Mucosa of descending colon (tissue), 3 donors: ENCODE results near the gene MAP2K1. TPM values are rescaled to one million over a fixed set of nuclear protein-coding genes. Genes with fewer than 3 reads are reported as not detected.

Experiments
- ATAC-seq: fragments of 200-7000 bp; cut with Tn5 transposase; one replicate; pipeline ENCODE4 v1.9.1; 2020; ENCODE audit warnings: mild to moderate bottlenecking, moderate library complexity
- DNase-seq, 3 donors: peaks; one replicate each; pipeline ENCODE4 v3.0.0-alpha.2; 2020
- H3K36me3 ChIP-seq: fragments of 200-600 bp; one replicate; pipeline ENCODE4 v1.8.0; 2021; ENCODE audit warnings: low read depth, mild to moderate bottlenecking
- H3K4me1 ChIP-seq: fragments of 200-600 bp; one replicate; pipeline ENCODE4 v1.8.0; 2021; ENCODE audit warnings: low read depth, mild to moderate bottlenecking
- H3K4me3 ChIP-seq: fragments of 200-600 bp; one replicate; pipeline ENCODE4 v1.8.0; 2021; ENCODE audit warnings: mild to moderate bottlenecking
- H3K9me3 ChIP-seq: fragments of 200-600 bp; one replicate; pipeline ENCODE4 v1.8.0; 2021; ENCODE audit warnings: mild to moderate bottlenecking
- intact Hi-C, 2 donors: fragments of 100-400 bp; cut with DNase I in 1 of 2; cut with micrococcal nuclease in 1 of 2; formaldehyde crosslinking; loops; one replicate each; pipeline versions ENCODE4 v1.11.0 to v1.11.1; 2022; cut with DNase I, micrococcal nuclease
- total RNA-seq, 3 donors: library from RNA; stranded (reverse); fragmentation: NEBNext Ultra II Directional in 2 of 3; extraction: Animal tissue kit (Norgen Biotek cat#: 25700) in 2 of 3; gene quantifications; one replicate each; pipeline versions ENCODE4 v1.2.1 to v1.2.4, GENCODE V29; 2021 to 2023
- TF ChIP-seq, protein P1 (sequence below): fragments of 200-600 bp; IDR thresholded peaks from one replicate; pipeline ENCODE4 v1.8.0; 2022; ENCODE audit warnings: antibody characterized with exemption, mild to moderate bottlenecking
- donor health status: DM: no; HTN: no; CAD: no; lungs with moderate emphysema.
- donor health status: DM: no; HTN: no; CAD: no.
- donor health status: DM: no; HTN: yes; CAD: no.

The MAP2K1 gene
- total RNA-seq, 3 donors from 2014 or later, result 34.4 to 45.3 (median 44.0) TPM

DNA sequence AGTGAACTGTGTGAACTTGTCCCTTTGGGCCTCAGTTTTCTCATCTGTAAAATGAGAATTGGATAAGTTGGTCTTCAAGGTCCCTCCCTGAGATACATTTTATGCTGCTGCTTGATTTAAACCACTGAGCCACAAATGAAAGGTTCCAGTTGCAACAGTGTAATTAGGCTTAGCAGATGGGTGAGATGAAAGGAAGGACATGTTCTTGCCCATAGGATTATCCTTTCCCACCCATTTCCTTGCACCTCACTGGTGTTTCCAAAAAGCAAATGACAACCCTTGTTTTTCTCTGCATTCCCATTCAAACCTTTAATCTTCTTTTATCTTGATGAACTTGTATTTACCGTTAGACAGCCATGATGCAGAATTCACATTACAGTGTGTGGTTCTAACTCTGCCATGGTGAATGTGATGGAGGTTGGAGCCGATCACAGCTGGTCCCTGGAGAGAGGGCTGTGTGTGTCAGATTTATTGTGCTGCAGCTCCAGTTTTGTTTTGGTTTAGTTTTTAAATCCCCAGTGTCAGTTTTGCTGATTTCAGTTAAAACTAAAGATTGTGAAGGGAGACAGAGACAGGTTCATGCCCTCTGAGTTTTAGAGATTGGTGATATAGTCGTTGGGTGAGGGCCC is 44.0 kb downstream of the MAP2K1 start:
- H3K9me3 ChIP-seq, result no peaks in the 10 kb centered on the region
- DNase-seq (no peak), ATAC-seq (no peak)
- H3K4me3 ChIP-seq, result no peak overlapping the region
- H3K36me3 ChIP-seq, result no peaks in the 10 kb centered on the region
- intact Hi-C loops, result no loop called here
- TF ChIP-seq, protein P1, sequence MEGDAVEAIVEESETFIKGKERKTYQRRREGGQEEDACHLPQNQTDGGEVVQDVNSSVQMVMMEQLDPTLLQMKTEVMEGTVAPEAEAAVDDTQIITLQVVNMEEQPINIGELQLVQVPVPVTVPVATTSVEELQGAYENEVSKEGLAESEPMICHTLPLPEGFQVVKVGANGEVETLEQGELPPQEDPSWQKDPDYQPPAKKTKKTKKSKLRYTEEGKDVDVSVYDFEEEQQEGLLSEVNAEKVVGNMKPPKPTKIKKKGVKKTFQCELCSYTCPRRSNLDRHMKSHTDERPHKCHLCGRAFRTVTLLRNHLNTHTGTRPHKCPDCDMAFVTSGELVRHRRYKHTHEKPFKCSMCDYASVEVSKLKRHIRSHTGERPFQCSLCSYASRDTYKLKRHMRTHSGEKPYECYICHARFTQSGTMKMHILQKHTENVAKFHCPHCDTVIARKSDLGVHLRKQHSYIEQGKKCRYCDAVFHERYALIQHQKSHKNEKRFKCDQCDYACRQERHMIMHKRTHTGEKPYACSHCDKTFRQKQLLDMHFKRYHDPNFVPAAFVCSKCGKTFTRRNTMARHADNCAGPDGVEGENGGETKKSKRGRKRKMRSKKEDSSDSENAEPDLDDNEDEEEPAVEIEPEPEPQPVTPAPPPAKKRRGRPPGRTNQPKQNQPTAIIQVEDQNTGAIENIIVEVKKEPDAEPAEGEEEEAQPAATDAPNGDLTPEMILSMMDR, result no peak
- H3K4me1 ChIP-seq, result no peaks in the 10 kb centered on the region

DNA sequence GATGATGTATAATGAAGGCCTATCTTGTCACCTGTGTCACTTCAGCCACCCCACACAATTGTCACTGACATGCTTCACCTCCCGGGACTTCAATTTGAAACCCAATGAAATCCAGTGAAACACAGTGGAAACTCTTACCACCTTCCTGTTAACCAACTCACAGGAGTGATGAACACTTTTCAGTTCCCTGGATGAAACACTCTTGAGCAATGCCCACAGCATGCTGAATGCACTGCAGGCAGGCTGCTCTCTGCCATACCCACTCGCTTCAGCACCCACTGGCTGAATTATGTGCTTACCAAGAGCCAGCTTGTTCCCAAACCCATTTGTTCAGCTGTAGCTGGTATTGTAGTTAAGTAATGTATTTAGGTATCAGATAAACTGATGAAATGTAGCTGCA is 47.0 kb downstream of the MAP2K1 start:
- intact Hi-C loops, result no loop called here
- no peak for ATAC-seq
- no peak for DNase-seq
- Histone ChIP-seq H3K36me3 (no peaks in the 10 kb centered on the region), H3K4me1 (no peaks in the 10 kb centered on the region), H3K9me3 (no peaks in the 10 kb centered on the region), H3K4me3 (no peak overlapping the region)
- TF ChIP-seq, protein P1, result no peak

DNA sequence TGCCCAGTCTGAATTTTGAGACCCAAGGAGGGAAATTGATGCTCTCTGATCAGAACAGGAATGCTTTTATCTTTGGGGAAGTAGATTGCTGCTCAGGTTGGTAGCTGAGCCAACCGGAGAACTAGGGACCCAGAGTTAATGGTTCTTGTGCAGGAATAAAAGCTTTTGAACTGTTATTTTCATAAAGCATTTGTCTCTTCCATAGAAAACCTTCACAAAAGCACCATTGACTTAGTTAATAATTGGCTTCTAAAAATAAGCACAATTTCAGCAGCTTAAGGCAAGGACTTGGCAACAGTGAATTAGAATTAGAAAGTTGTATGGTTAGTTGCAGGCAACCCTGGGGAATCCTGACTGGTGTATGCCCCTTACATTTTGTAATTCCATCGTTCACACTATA is 53.8 kb downstream of the MAP2K1 start:
- TF ChIP-seq, protein P1, result no peak
- DNase-seq, result no peak
- intact Hi-C loops, result no loop called here
- no peaks in the 10 kb centered on the region for H3K4me1 ChIP-seq
- no peak for ATAC-seq
- no peaks in the 10 kb centered on the region for H3K36me3 ChIP-seq
- H3K9me3 ChIP-seq, result no peaks in the 10 kb centered on the region
- no peak overlapping the region for H3K4me3 ChIP-seq

DNA sequence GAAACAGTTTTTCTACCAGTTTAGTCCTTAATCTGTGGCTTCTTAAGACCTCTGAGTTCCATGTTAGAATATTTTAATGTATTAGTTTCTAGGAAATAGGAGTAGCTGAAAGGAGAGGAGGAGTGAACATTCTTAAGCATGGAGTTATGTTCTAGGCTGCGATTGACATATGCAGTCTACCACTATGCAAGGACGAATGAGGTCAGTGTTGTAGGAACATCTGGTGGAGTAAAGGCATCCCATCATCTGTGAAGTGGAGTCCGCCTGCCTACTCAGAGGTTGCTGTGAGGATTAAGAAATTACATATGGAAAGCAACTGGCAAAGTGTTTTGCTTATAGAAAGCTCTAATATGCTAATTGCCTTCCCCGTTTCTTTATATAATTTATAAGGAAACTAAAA is 65.7 kb downstream of the MAP2K1 start:
- intact Hi-C loops, result no loop called here
- Histone ChIP-seq H3K4me1 (no peaks in the 10 kb centered on the region), H3K9me3 (no peaks in the 10 kb centered on the region), H3K36me3 (no peaks in the 10 kb centered on the region), H3K4me3 (no peak overlapping the region)
- ATAC-seq, result no peak
- TF ChIP-seq, protein P1, result no peak
- DNase-seq, result no peak

DNA sequence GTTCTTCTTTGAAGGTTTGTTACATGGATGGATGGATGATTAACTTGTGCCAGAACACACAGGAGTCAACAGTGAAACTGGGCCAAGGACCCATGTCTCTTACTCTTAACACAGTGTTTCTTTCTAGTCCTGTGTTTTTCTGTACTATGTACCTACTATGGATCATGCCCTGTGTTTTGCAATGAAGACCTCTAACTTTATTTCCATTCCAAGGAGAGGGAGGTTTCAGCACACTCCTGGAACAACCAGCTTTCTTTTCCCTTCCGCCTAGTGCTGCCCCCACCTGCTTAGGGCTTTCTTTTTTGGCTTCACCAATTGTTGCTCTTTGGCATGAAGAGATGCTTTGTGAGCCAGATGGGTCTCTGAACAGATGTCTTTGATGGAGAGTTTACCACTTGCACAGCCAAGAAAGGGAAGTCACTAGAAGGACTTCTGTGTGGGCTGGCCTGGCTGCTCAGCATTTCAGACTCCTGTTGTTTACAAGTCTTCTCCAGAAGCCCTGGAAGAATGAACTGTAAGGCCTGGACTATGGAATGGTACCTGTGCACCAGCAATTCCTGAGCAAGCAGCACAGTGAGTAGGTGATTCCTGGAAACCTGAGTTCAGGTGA is 66.4 kb downstream of the MAP2K1 start:
- H3K36me3 ChIP-seq, result no peaks in the 10 kb centered on the region
- ATAC-seq (no peak), DNase-seq (no peak)
- no peak overlapping the region for H3K4me3 ChIP-seq
- TF ChIP-seq, protein P1, result no peak
- intact Hi-C loops, result no loop called here
- no peaks in the 10 kb centered on the region for H3K9me3 ChIP-seq
- H3K4me1 ChIP-seq, result no peaks in the 10 kb centered on the region
